Activated B cell treated with CpG ODN at 0.5 μM for 24 hours (primary cell): ENCODE results near the gene OVAAL. TPM values are rescaled to one million over a fixed set of nuclear protein-coding genes. Genes with fewer than 3 reads are reported as not detected.

Experiments
- ATAC-seq: fragments of 200-7000 bp; cut with Tn5 transposase; one replicate; pipeline ENCODE4 v1.10.0; 2021; ENCODE audit warnings: low read depth, mild to moderate bottlenecking, moderate library complexity
- CTCF ChIA-PET: fragments of 350-600 bp; sonication (Branson Sonifier 250); formaldehyde crosslinking; loops from one replicate; lab custom pipeline; 2021; ENCODE audit warnings: antibody characterized with exemption; lab: Charles Lee
- POLR2A ChIA-PET: fragments of 350-600 bp; sonication (Branson Sonifier 250); formaldehyde crosslinking; loops from one replicate; lab custom pipeline; 2021; ENCODE audit warnings: antibody characterized with exemption; lab: Charles Lee
- DNase-seq: peaks from one replicate; pipeline ENCODE4 v3.0.0; 2022
- H3K27ac Mint-ChIP-seq: one replicate; pipeline ENCODE4 v1.8.0; 2020; ENCODE audit warnings: mixed read lengths
- H3K27me3 Mint-ChIP-seq: one replicate; pipeline ENCODE4 v1.8.0; 2021; ENCODE audit warnings: mixed read lengths
- H3K36me3 Mint-ChIP-seq: one replicate; pipeline ENCODE4 v1.8.0; 2021; ENCODE audit warnings: low read depth, mixed read lengths
- H3K4me1 Mint-ChIP-seq: one replicate; pipeline ENCODE4 v1.8.0; 2021; ENCODE audit warnings: mixed read lengths
- H3K4me3 Mint-ChIP-seq: one replicate; pipeline ENCODE4 v1.8.0; 2020; ENCODE audit warnings: mild to moderate bottlenecking, mixed read lengths
- H3K9me3 Mint-ChIP-seq: one replicate; pipeline ENCODE4 v1.8.0; 2020; ENCODE audit warnings: mixed read lengths
- CTCF ChIP-seq: fragments of 200-600 bp; IDR thresholded peaks from one replicate; pipeline ENCODE4 v1.8.0; 2022; ENCODE audit warnings: antibody characterized with exemption, mild to moderate bottlenecking
- intact Hi-C: fragments of 100-400 bp; cut with micrococcal nuclease; formaldehyde crosslinking; loops from one replicate; pipeline ENCODE4 v1.15.1; 2024
- total RNA-seq: library from RNA; stranded (reverse); gene quantifications from 2 replicates; pipeline ENCODE4 v1.2.3, GENCODE V29; 2022

The OVAAL gene
- total RNA-seq, 1 donor from 2014 or later: not detected

GRCh38 chr1:180540697-180541594, 17.8 kb upstream of the OVAAL start:
- Mint-ChIP-seq H3K27ac (no peak overlapping the region), H3K36me3 (no peaks in the 10 kb centered on the region), H3K4me3 (no peak overlapping the region), H3K27me3 (peaks cover 6% of the 10 kb centered on the region), H3K4me1 (no peaks in the 10 kb centered on the region), H3K9me3 (no peaks in the 10 kb centered on the region)
- intact Hi-C loops: no loop called here
- no peak for TF ChIP-seq CTCF
- ATAC-seq: no peak
- POLR2A ChIA-PET: no interaction called here
- CTCF ChIA-PET: no interaction called here
- DNase-seq: no peak

- H3K9me3 Mint-ChIP-seq: no peaks in the 10 kb centered on the region
- H3K4me1 Mint-ChIP-seq: no peaks in the 10 kb centered on the region
- no peak for TF ChIP-seq CTCF
- no peak overlapping the region for H3K27ac Mint-ChIP-seq
- H3K27me3 Mint-ChIP-seq: peaks cover 3% of the 10 kb centered on the region
- H3K4me3 Mint-ChIP-seq: no peak overlapping the region
- DNase-seq (no peak), ATAC-seq (no peak)
- intact Hi-C loops: no loop called here
- CTCF ChIA-PET: no interaction called here
- no peaks in the 10 kb centered on the region for H3K36me3 Mint-ChIP-seq
- POLR2A ChIA-PET: interaction anchor here (0.7 kb wide), 1 partner anchor 33 kb away, joined by 4 read pairs; no protein-coding TSS in a partner anchor
Measured at GRCh38 chr1:180542113-180542837, 16.5 kb upstream of the OVAAL start.

GRCh38 chr1:180542838-180543145, 16.0 kb upstream of the OVAAL start:
- peaks cover 3% of the 10 kb centered on the region for H3K27me3 Mint-ChIP-seq
- no peaks in the 10 kb centered on the region for H3K9me3 Mint-ChIP-seq
- H3K4me1 Mint-ChIP-seq: no peaks in the 10 kb centered on the region
- no peaks in the 10 kb centered on the region for H3K36me3 Mint-ChIP-seq
- POLR2A ChIA-PET: no interaction called here
- H3K27ac Mint-ChIP-seq: no peak overlapping the region
- no peak for TF ChIP-seq CTCF
- intact Hi-C loops: no loop called here
- H3K4me3 Mint-ChIP-seq: no peak overlapping the region
- CTCF ChIA-PET: no interaction called here
- DNase-seq: no peak
- no peak for ATAC-seq

- no peak overlapping the region for H3K4me3 Mint-ChIP-seq
- TF ChIP-seq CTCF: no peak
- DNase-seq (no peak), ATAC-seq (no peak)
- no peaks in the 10 kb centered on the region for H3K4me1 Mint-ChIP-seq
- POLR2A ChIA-PET: no interaction called here
- H3K27me3 Mint-ChIP-seq: no peaks in the 10 kb centered on the region
- H3K27ac Mint-ChIP-seq: no peak overlapping the region
- CTCF ChIA-PET: no interaction called here
- H3K36me3 Mint-ChIP-seq: no peaks in the 10 kb centered on the region
- intact Hi-C loops: no loop called here
- no peaks in the 10 kb centered on the region for H3K9me3 Mint-ChIP-seq
Measured at GRCh38 chr1:180544050-180544449, 14.7 kb upstream of the OVAAL start.

- POLR2A ChIA-PET: no interaction called here
- DNase-seq: no peak
- no peak for TF ChIP-seq CTCF
- H3K27me3 Mint-ChIP-seq: no peaks in the 10 kb centered on the region
- H3K4me3 Mint-ChIP-seq: no peak overlapping the region
- ATAC-seq: no peak
- intact Hi-C loops: no loop called here
- no peaks in the 10 kb centered on the region for H3K36me3 Mint-ChIP-seq
- no peak overlapping the region for H3K27ac Mint-ChIP-seq
- CTCF ChIA-PET: no interaction called here
- H3K9me3 Mint-ChIP-seq: no peaks in the 10 kb centered on the region
- H3K4me1 Mint-ChIP-seq: no peaks in the 10 kb centered on the region
Measured at GRCh38 chr1:180545991-180546390, 12.8 kb upstream of the OVAAL start.
